ENCODE measurements around the gene EYA3. TPM values are rescaled to one million over a fixed set of nuclear protein-coding genes. Genes with fewer than 3 reads are reported as not detected.

Gene EYA3
- total and polyA plus RNA-seq, 2 of the 4 experiments (the other 2 are of a cell fraction) = 9.1 to 17.6 TPM

- no peak for ATAC-seq (ENCODE audit: low read depth)
- peaks cover 3% of the 10 kb centered on the region; the same call in 1 of the 2 replicates for H3K4me1 ChIP-seq (ENCODE audit: control insufficient read depth, insufficient read depth, low read length)
- no peak for TF ChIP-seq NFE2L2 (IDR thresholded peaks at IDR 0.05; ENCODE audit: low read depth, low read length)
- no peak for TF ChIP-seq CTCF (conservative IDR thresholded peaks at IDR 0.05; ENCODE audit: low read depth, low read length)
- no peak for TF ChIP-seq ELK1 (IDR thresholded peaks at IDR 0.05; ENCODE audit: borderline replicate concordance, low read depth, low read length)
- TF ChIP-seq RCOR1 (IDR thresholded peaks at IDR 0.05; ENCODE audit: insufficient replicate concordance, low read length) = no peak
- no peak for TF ChIP-seq SMC3 (IDR thresholded peaks at IDR 0.05; ENCODE audit: low read depth, low read length)
- TF ChIP-seq USF2 (IDR thresholded peaks at IDR 0.05; ENCODE audit: low read depth, low read length) = no peak
- no peak for TF ChIP-seq MXI1 (IDR thresholded peaks at IDR 0.05; ENCODE audit: borderline replicate concordance, low read depth, low read length)
- no peak for TF ChIP-seq CEBPB (IDR thresholded peaks at IDR 0.05; ENCODE audit: low read depth, low read length)
- no peak for TF ChIP-seq RAD21 (IDR thresholded peaks at IDR 0.05; ENCODE audit: low read length)
- TF ChIP-seq CHD1 (IDR thresholded peaks at IDR 0.05; ENCODE audit: low read depth, low read length) = no peak
- no peak for TF ChIP-seq RFX5 (IDR thresholded peaks at IDR 0.05; ENCODE audit: low read depth, low read length)
- no peak for TF ChIP-seq MAZ (IDR thresholded peaks at IDR 0.05; ENCODE audit: borderline replicate concordance, low read depth, low read length)
- no peak for TF ChIP-seq FOS (IDR thresholded peaks at IDR 0.05; ENCODE audit: low read depth, low read length)
- no peak for TF ChIP-seq POLR2A (IDR thresholded peaks at IDR 0.05; ENCODE audit: low read depth, low read length)
- TF ChIP-seq BHLHE40 (IDR thresholded peaks at IDR 0.05; ENCODE audit: low read depth, low read length) = no peak
- no peak for TF ChIP-seq MAFK (IDR thresholded peaks at IDR 0.05; ENCODE audit: low read depth, low read length)
- POLR2A ChIA-PET (ENCODE audit: unreplicated experiment) = no interaction called here
- peaks cover 3% of the 10 kb centered on the region; the same call in 1 of the 2 replicates for H3K9me1 ChIP-seq (ENCODE audit: insufficient read depth, low read length)
- no TSS peak for BruUV-seq (replicated peaks)
- no peak overlapping the region for H2BK120ac ChIP-seq (ENCODE audit: low read depth, low read length)
- no peak overlapping the region for H2AK9ac ChIP-seq (replicated peaks; ENCODE audit: low read depth, low read length, poor library complexity)
- in situ Hi-C loops (cut with MboI; ENCODE audit: low sequenced_read_pairs) (no loop called here), intact Hi-C loops (cut with micrococcal nuclease) (no loop called here), dilution Hi-C loops (cut with HindIII; ENCODE audit: low sequenced_read_pairs, unreplicated experiment) (no loop called here)
- H2AK5ac ChIP-seq (ENCODE audit: low read depth, low read length) = no peak overlapping the region
- H3K79me1 ChIP-seq (ENCODE audit: low read depth in 1 of 2, low read length in 2 of 2) = no peaks in the 10 kb centered on the region
- H3K56ac ChIP-seq (ENCODE audit: extremely low read depth, insufficient read depth, low read length) = no peak overlapping the region
- no peak overlapping the region for H4K91ac ChIP-seq (ENCODE audit: insufficient read depth, low read depth, low read length)
- H3K4ac ChIP-seq (ENCODE audit: low read depth, low read length) = no peak overlapping the region
- no CpG with 5 or more reads among the region's 6 CpGs for WGBS, 2 experiments (ENCODE audit: extremely low coverage in 2 of 2, insufficient read length in 1 of 2)
- DNase-seq = no peak
- no peak overlapping the region for H3K4me3 ChIP-seq (ENCODE audit: insufficient read depth, low read depth, low read length)
- H3K36me3 ChIP-seq (ENCODE audit: control insufficient read depth, insufficient read depth, low read length) = no peaks in the 10 kb centered on the region
- H2BK5ac ChIP-seq (ENCODE audit: low read depth, low read length, poor library complexity, severe bottlenecking) = no peak overlapping the region
- H2BK15ac ChIP-seq (ENCODE audit: low read depth, low read length) = no peak overlapping the region
- no peak overlapping the region for H2BK20ac ChIP-seq (ENCODE audit: low read depth, low read length)
- no peak overlapping the region for H4K8ac ChIP-seq (ENCODE audit: low read depth in 2 of 2, low read length in 2 of 2)
- H3K23ac ChIP-seq (ENCODE audit: low read depth, low read length) = no peak overlapping the region
- no peak overlapping the region for H2AFZ ChIP-seq (replicated peaks; ENCODE audit: low read length, poor library complexity)
- H3K9ac ChIP-seq (ENCODE audit: low read depth, low read length) = no peak overlapping the region
- H4K5ac ChIP-seq (ENCODE audit: low read depth, low read length) = no peak overlapping the region
- no peaks in the 10 kb centered on the region for H4K20me1 ChIP-seq (ENCODE audit: insufficient read depth, low read length)
- H3K9me3 ChIP-seq (ENCODE audit: control insufficient read depth, insufficient read depth, low read length) = no peaks in the 10 kb centered on the region; the same call in none of the 2 replicates
- H3K4me2 ChIP-seq (ENCODE audit: low read depth, low read length) = no peak overlapping the region
- no peaks in the 10 kb centered on the region for H3K27me3 ChIP-seq (ENCODE audit: control insufficient read depth, insufficient read depth, low read length)
- H3K27ac ChIP-seq (ENCODE audit: insufficient read depth, low read length) = no peak overlapping the region
- no peak overlapping the region for H3K18ac ChIP-seq (ENCODE audit: low read depth, low read length)
- H3K14ac ChIP-seq (replicated peaks; ENCODE audit: low read depth, low read length) = no peak overlapping the region
- CTCF ChIA-PET = interaction anchor here (0.6 kb wide), 1 partner anchor 45 kb away, joined by 9 read pairs; no protein-coding TSS in a partner anchor
These were observed 42.5 kb upstream of the EYA3 start for GRCh38 chr1:28130901-28131300.

All from IMR-90 (cell line).